ENCODE measurements around the gene PANK2. TPM values are rescaled to one million over a fixed set of nuclear protein-coding genes. Genes with fewer than 3 reads are reported as not detected.
"Not testable (repeated sequence)": the region's sequence is repeated elsewhere in the genome, so short reads cannot be mapped to it uniquely, and the experiment has no call there.

The PANK2 gene
- total and polyA plus RNA-seq, 2 of the 8 experiments (the other 6 are each of a cell fraction or from before 2014, with no cell fraction given), result 17.1 to 57.5 TPM

DNA sequence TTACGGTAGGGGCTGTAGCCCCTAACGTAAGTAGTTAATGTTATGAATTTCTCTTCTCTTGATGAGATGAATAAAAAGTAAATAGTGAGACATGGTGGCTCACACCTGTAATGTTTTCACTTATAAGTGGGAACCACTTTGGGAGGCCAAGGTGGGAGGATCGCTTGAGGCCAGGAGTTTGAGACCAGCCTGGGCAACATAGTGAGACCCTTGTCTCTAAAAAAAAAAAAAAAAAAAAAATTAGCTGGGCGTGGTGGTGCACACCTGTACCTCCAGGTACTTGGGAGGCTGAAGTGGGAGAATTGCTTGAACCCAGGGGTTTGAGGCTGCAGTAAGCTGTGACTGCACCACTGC lies 10.3 kb upstream of the PANK2 start:
- ChIA-PET POLR2A (ENCODE audit: partially characterized antibody) (interaction anchor here (0.6 to 6.3 kb wide), 6 partner anchors 9 to 180 kb away, joined by 3 to 34 read pairs (median 6); partner anchors contain the start of gene PANK2), CTCF (ENCODE audit: partially characterized antibody) (interaction anchor here (0.6 to 2.1 kb wide), 6 partner anchors 9 to 213 kb away, joined by 3 to 9 read pairs (median 4); partner anchors contain the start of gene AP5S1)
- H2AFZ ChIP-seq (ENCODE audit: low read length); H2BK20ac ChIP-seq (ENCODE audit: low read length); H3K23ac ChIP-seq (ENCODE audit: insufficient read length); H4K8ac ChIP-seq (ENCODE audit: extremely low read depth, insufficient read depth, low read length); H4K20me1 ChIP-seq (replicated peaks in 1 of 2; ENCODE audit: control insufficient read depth in 1 of 2, insufficient read depth in 2 of 2, low read length in 2 of 2); H3K9me3 ChIP-seq (ENCODE audit: insufficient read depth in 2 of 2, low read depth in 1 of 2, low read length in 1 of 2); H3K36me3 ChIP-seq (ENCODE audit: control insufficient read depth in 2 of 4, insufficient read depth in 4 of 4, low read length in 3 of 4); H2BK15ac ChIP-seq (ENCODE audit: low read length); H3K79me1 ChIP-seq (ENCODE audit: low read depth, low read length); H3K14ac ChIP-seq (ENCODE audit: insufficient read length); H3K27ac ChIP-seq (ENCODE audit: low read depth, low read length); FAIRE-seq; H2BK12ac ChIP-seq (ENCODE audit: low read depth, low read length); H3K56ac ChIP-seq (replicated peaks; ENCODE audit: insufficient read length, low read depth, low read length); H3K79me2 ChIP-seq (ENCODE audit: control insufficient read depth in 1 of 2, insufficient read depth in 2 of 2, low read length in 2 of 2); H2BK5ac ChIP-seq (ENCODE audit: low read depth, low read length); H3K23me2 ChIP-seq (ENCODE audit: low read depth, low read length); H3K4me2 ChIP-seq (ENCODE audit: insufficient read depth in 1 of 2, low read depth in 2 of 2, low read length in 2 of 2); H2AK5ac ChIP-seq (ENCODE audit: low read depth, low read length); H3K4me1 ChIP-seq (replicated peaks in 1 of 4; ENCODE audit: control insufficient read depth in 3 of 4, insufficient read depth in 4 of 4, low read length in 3 of 4); DNase-seq (ENCODE audit: low read depth in 1 of 2, low spot score in 2 of 2); H4K5ac ChIP-seq (ENCODE audit: insufficient read length, low read depth, low read length); H2BK120ac ChIP-seq (replicated peaks; ENCODE audit: low read depth, low read length); H3K4ac ChIP-seq (replicated peaks; ENCODE audit: insufficient read length, low read depth, low read length); H3K27me3 ChIP-seq (replicated peaks in 1 of 4; ENCODE audit: control insufficient read depth in 3 of 4, extremely low read depth in 1 of 4, insufficient read depth in 3 of 4, low read length in 3 of 4); H3K18ac ChIP-seq (ENCODE audit: extremely low read depth, low read length); H4K91ac ChIP-seq (replicated peaks; ENCODE audit: insufficient read length, low read length); H3K9ac ChIP-seq (replicated peaks in 1 of 4; ENCODE audit: extremely low read depth in 1 of 4, low read depth in 3 of 4, low read length in 3 of 4); H3K4me3 ChIP-seq (ENCODE audit: extremely low read depth in 1 of 4, insufficient read depth in 2 of 4, low read depth in 3 of 4, low read length in 4 of 4): not testable (repeated sequence)
- WGBS, 2 experiments (ENCODE audit: extremely low coverage in 1 of 2, insufficient coverage in 1 of 2, insufficient read length in 1 of 2, insufficient replicate concordance in 2 of 2, low coverage in 1 of 2, low lambda C conversion rate in 2 of 2, missing lambda C conversion rate in 1 of 2), result 90% methylated on average over 3 of the region's 4 CpGs; no CpG with 5 or more reads in 1 of the 2 experiments
